Brain microvascular endothelial cell (primary cell): ENCODE measurements around the gene COQ5.
A peak's percentile ranks its signal among the peaks of the same experiment; 100 is the strongest.

Experiments used
- DNase-seq: peaks from one replicate; pipeline ENCODE4 v3.0.0-alpha.2; 2020
- H3K27ac ChIP-seq: fragments of 250-450 bp; sonication (Bioruptor Pico); 2 replicates; pipeline ENCODE4 v1.5.1; 2020; ENCODE audit warnings: mild to moderate bottlenecking, moderate library complexity
- H3K27me3 ChIP-seq: fragments of 250-450 bp; sonication (Bioruptor Pico); replicated peaks from 2 replicates; pipeline ENCODE4 v1.5.1; 2020; ENCODE audit warnings: mild to moderate bottlenecking
- H3K36me3 ChIP-seq: fragments of 250-450 bp; sonication (Bioruptor Pico); replicated peaks from 2 replicates; pipeline ENCODE4 v1.5.1; 2020; ENCODE audit warnings: mild to moderate bottlenecking
- H3K4me3 ChIP-seq: 2 replicates; pipeline ENCODE4 v1.5.1; 2011; ENCODE audit warnings: low read depth, mild to moderate bottlenecking, control low read depth, low read length, moderate library complexity
- CTCF ChIP-seq: IDR thresholded peaks from 2 replicates; pipeline ENCODE4 v1.5.1; 2011; ENCODE audit warnings: low read depth, mild to moderate bottlenecking, moderate library complexity, low read length, control low read depth, inconsistent platforms; ENCODE audit errors: missing control alignments
- in situ Hi-C: cut with HindIII; loops from 2 replicates; pipeline ENCODE4 v1.10.0; 2017; ENCODE audit warnings: low sequenced_read_pairs, low pct_ligation_motif_present

The COQ5 gene

GRCh38 chr12:120466560-120467315 lies 62.2 kb downstream of the COQ5 start:
- peak; percentile 39 for DNase-seq
- Histone ChIP-seq H3K27me3 (no peaks in the 10 kb centered on the region), H3K27ac (no peak overlapping the region), H3K36me3 (peaks cover 53% of the 10 kb centered on the region), H3K4me3 (no peak overlapping the region)
- peak; percentile 77 for TF ChIP-seq CTCF
- in situ Hi-C loops: no loop called here

GRCh38 chr12:120465756-120466155 lies 63.2 kb downstream of the COQ5 start:
- Histone ChIP-seq H3K36me3 (peaks cover 60% of the 10 kb centered on the region), H3K27ac (no peak overlapping the region), H3K27me3 (no peaks in the 10 kb centered on the region), H3K4me3 (no peak overlapping the region)
- DNase-seq: no peak
- no peak for TF ChIP-seq CTCF
- in situ Hi-C loops: no loop called here

- H3K4me3 ChIP-seq: no peak overlapping the region
- no peak overlapping the region for H3K27ac ChIP-seq
- in situ Hi-C loops: no loop called here
- no peaks in the 10 kb centered on the region for H3K27me3 ChIP-seq
- peaks cover 77% of the 10 kb centered on the region for H3K36me3 ChIP-seq
- no peak for DNase-seq
- no peak for TF ChIP-seq CTCF
These were observed 65.2 kb downstream of the COQ5 start for GRCh38 chr12:120463712-120464111.

- Histone ChIP-seq H3K4me3 (no peak overlapping the region), H3K27me3 (no peaks in the 10 kb centered on the region), H3K27ac (no peak overlapping the region), H3K36me3 (peaks cover 80% of the 10 kb centered on the region)
- in situ Hi-C loops: no loop called here
- TF ChIP-seq CTCF: no peak
- no peak for DNase-seq
These were observed 66.8 kb downstream of the COQ5 start for GRCh38 chr12:120462099-120462640.

GRCh38 chr12:120460157-120460556 lies 68.8 kb downstream of the COQ5 start:
- TF ChIP-seq CTCF: no peak
- in situ Hi-C loops: no loop called here
- no peak for DNase-seq
- H3K27ac ChIP-seq: no peak overlapping the region
- H3K36me3 ChIP-seq: peaks cover 82% of the 10 kb centered on the region
- no peaks in the 10 kb centered on the region for H3K27me3 ChIP-seq
- H3K4me3 ChIP-seq: no peak overlapping the region

GRCh38 chr12:120457133-120457532 lies 71.8 kb downstream of the COQ5 start:
- peak; percentile 49 for TF ChIP-seq CTCF
- Histone ChIP-seq H3K27me3 (no peaks in the 10 kb centered on the region), H3K36me3 (peaks cover 61% of the 10 kb centered on the region), H3K27ac (no peak overlapping the region), H3K4me3 (no peak overlapping the region)
- in situ Hi-C loops: no loop called here
- no peak for DNase-seq
